Measurements from ENCODE around the gene SPATA13. TPM values are rescaled to one million over a fixed set of nuclear protein-coding genes. Genes with fewer than 3 reads are reported as not detected.
A peak's percentile ranks its signal among the peaks of the same experiment; 100 is the strongest.

SPATA13 gene
- total and polyA plus RNA-seq, 10 of the 15 experiments (the other 5 are each of a cell fraction or from before 2014, with no cell fraction given), result 2.4 to 11.1 (median 10.2) TPM

- peaks cover 7% of the 10 kb centered on the region; the same call in 1 of the 2 replicates for H3K4me1 ChIP-seq (ENCODE audit: control insufficient read depth, insufficient read depth, low read length)
- H2AFZ ChIP-seq (ENCODE audit: control insufficient read depth, low read depth, low read length), result no peak overlapping the region
- no peak overlapping the region for H3K4me3 ChIP-seq
- ATAC-seq (peak; percentile 98), FAIRE-seq (peak; percentile 75), DNase-seq (ENCODE audit: low read depth, low spot score) (peak; percentile 43)
- H3K36me3 ChIP-seq (ENCODE audit: control insufficient read depth in 2 of 2, insufficient read depth in 2 of 2, low read length in 1 of 2), result no peaks in the 10 kb centered on the region
- H3K27me3 ChIP-seq (replicated peaks in 1 of 2; ENCODE audit: control insufficient read depth in 2 of 2, insufficient read depth in 2 of 2, low read length in 1 of 2), result peaks cover 0 to 5% of the 10 kb centered on the region in 2 experiments; a peak in 1 of 4 replicates
- no peaks in the 10 kb centered on the region for H3K79me2 ChIP-seq (ENCODE audit: control insufficient read depth, insufficient read depth, low read length)
- 68% methylated on average over 9 of the region's 9 CpGs for WGBS (ENCODE audit: insufficient coverage, insufficient replicate concordance, low lambda C conversion rate, missing lambda C conversion rate)
- no TSS peak for BruUV-seq (replicated peaks)
- CTCF ChIA-PET, result no interaction called here
- RAD21 ChIA-PET (ENCODE audit: unreplicated experiment), result no interaction called here
- H3K9me3 ChIP-seq (replicated peaks; ENCODE audit: control insufficient read depth, insufficient read depth, low read length), result no peaks in the 10 kb centered on the region; the same call in 2 of the 3 replicates
- SMC1A ChIA-PET (ENCODE audit: uncharacterized antibody, unreplicated experiment), result interaction anchor here (1.0 kb wide), 2 partner anchors 9 to 46 kb away, joined by 3 read pairs; no protein-coding TSS in a partner anchor
- no peak overlapping the region for H3K9ac ChIP-seq (ENCODE audit: control insufficient read depth, insufficient read depth, low read length)
- no peak overlapping the region for H3K27ac ChIP-seq (ENCODE audit: control insufficient read depth, insufficient read depth)
- in situ Hi-C loops (cut with MboI) (no loop called here), intact Hi-C loops (cut with micrococcal nuclease; ENCODE audit: unreplicated experiment) (no loop called here)
- H4K20me1 ChIP-seq (ENCODE audit: control insufficient read depth, insufficient read depth), result no peaks in the 10 kb centered on the region
- POLR2A ChIA-PET, result no interaction called here
- no peak overlapping the region for H3K4me2 ChIP-seq (ENCODE audit: control insufficient read depth, insufficient read depth)
- no peak for TF ChIP-seq HDAC6 (IDR thresholded peaks at IDR 0.05; ENCODE audit: unreplicated experiment)
- no peak for TF ChIP-seq RB1 (IDR thresholded peaks at IDR 0.05; ENCODE audit: borderline replicate concordance)
- no peak for TF ChIP-seq NFIC (IDR thresholded peaks at IDR 0.05; ENCODE audit: low read depth, low read length)
- no peak for TF ChIP-seq ZBED1 (IDR thresholded peaks at IDR 0.05; ENCODE audit: borderline replicate concordance)
- no peak for TF ChIP-seq PAX8 (IDR thresholded peaks at IDR 0.05)
- TF ChIP-seq HSF1 (IDR thresholded peaks at IDR 0.05; ENCODE audit: low read depth, low read length), result no peak
- TF ChIP-seq CHD1 (IDR thresholded peaks at IDR 0.05; ENCODE audit: low read depth, low read length), result no peak
- TF ChIP-seq REST (IDR thresholded peaks at IDR 0.05; ENCODE audit: low read depth, low read length), result no peak
- TF ChIP-seq BHLHE40 (IDR thresholded peaks at IDR 0.05; ENCODE audit: borderline replicate concordance in 1 of 2, low read depth in 2 of 2, low read length in 1 of 2), result peak in 1 of 2 experiments; percentile 29; a peak in 1 of 4 replicates
- TF ChIP-seq, protein P1, sequence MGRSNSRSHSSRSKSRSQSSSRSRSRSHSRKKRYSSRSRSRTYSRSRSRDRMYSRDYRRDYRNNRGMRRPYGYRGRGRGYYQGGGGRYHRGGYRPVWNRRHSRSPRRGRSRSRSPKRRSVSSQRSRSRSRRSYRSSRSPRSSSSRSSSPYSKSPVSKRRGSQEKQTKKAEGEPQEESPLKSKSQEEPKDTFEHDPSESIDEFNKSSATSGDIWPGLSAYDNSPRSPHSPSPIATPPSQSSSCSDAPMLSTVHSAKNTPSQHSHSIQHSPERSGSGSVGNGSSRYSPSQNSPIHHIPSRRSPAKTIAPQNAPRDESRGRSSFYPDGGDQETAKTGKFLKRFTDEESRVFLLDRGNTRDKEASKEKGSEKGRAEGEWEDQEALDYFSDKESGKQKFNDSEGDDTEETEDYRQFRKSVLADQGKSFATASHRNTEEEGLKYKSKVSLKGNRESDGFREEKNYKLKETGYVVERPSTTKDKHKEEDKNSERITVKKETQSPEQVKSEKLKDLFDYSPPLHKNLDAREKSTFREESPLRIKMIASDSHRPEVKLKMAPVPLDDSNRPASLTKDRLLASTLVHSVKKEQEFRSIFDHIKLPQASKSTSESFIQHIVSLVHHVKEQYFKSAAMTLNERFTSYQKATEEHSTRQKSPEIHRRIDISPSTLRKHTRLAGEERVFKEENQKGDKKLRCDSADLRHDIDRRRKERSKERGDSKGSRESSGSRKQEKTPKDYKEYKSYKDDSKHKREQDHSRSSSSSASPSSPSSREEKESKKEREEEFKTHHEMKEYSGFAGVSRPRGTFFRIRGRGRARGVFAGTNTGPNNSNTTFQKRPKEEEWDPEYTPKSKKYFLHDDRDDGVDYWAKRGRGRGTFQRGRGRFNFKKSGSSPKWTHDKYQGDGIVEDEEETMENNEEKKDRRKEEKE (IDR thresholded peaks at IDR 0.05), result no peak
- TF ChIP-seq RUNX3 (IDR thresholded peaks at IDR 0.05; ENCODE audit: low read length), result peak; percentile 47; the same call in 1 of the 2 replicates
- peak; percentile 39; the same call in 1 of the 2 replicates for TF ChIP-seq BMI1 (IDR thresholded peaks at IDR 0.05; ENCODE audit: borderline replicate concordance)
- peak in 1 of 2 experiments; percentile 88; a peak in 3 of 4 replicates for TF ChIP-seq EP300 (IDR thresholded peaks at IDR 0.05; ENCODE audit: borderline replicate concordance in 1 of 2, control insufficient read depth in 1 of 2, low read depth in 2 of 2, low read length in 2 of 2)
- TF ChIP-seq STAT1 (conservative IDR thresholded peaks at IDR 0.05), result no peak
- peak; percentile 70; the same call in 1 of the 2 replicates for TF ChIP-seq BCL11A (IDR thresholded peaks at IDR 0.05; ENCODE audit: low read depth, low read length)
- TF ChIP-seq RELA (IDR thresholded peaks at IDR 0.05; ENCODE audit: borderline replicate concordance, partially characterized antibody), result no peak
These were observed 35.6 kb upstream of the SPATA13 start for GRCh38 chr13:24124789-24125476.

All from GM12878 (cell line).